ENCODE measurements around the gene NAB2.
A peak's percentile ranks its signal among the peaks of the same experiment; 100 is the strongest.

The NAB2 gene, protein sequence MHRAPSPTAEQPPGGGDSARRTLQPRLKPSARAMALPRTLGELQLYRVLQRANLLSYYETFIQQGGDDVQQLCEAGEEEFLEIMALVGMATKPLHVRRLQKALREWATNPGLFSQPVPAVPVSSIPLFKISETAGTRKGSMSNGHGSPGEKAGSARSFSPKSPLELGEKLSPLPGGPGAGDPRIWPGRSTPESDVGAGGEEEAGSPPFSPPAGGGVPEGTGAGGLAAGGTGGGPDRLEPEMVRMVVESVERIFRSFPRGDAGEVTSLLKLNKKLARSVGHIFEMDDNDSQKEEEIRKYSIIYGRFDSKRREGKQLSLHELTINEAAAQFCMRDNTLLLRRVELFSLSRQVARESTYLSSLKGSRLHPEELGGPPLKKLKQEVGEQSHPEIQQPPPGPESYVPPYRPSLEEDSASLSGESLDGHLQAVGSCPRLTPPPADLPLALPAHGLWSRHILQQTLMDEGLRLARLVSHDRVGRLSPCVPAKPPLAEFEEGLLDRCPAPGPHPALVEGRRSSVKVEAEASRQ

DNA sequence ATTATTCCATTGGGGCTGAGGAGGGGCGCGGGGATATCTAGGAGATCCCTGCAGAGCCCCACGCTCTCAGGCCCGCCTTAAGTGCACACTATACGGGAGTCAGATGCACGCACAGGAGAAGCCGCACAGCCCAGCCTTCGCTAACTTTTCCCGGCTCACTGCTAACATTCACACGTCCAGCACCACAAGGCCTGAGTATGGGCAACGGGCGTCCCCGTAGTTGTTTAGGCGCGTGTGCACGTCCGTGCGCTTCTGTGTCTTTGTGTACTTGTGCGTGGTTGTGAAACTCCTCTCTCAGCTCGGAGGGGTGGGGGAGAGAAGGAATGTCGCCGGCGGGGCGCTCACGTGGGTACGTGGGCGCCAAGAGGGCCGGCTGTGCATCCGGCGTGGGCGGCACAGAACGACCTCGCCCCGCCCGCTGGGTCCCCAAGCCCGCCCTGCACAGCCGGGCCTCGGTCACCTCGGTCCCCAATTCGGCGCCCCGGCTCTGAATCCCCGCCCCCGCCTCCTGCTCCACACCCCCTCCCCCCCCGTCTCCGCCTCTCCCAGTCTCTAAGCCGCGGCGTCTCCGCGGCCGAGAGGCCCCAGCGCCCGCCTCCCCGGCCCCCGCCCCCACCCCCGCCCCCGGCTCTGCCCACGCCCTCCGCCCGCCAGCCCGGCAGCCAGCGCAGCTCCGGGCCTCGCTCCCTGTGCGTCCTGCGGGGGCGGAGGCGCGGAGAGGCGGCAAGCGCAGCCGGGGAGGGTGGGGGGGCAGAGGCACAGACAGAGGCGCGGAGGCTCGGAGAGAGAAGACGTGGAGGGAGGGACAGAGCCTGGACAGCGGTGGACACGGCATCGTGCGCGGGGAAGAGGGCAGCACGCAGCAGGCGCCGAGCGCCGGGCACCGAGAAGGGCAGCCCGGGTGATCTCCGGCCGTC, at the start of gene NAB2:
Gene NAB2, plus strand, starts transcription at position 761 of the 917 bp plus-strand sequence. CDS start 158 bp downstream, outside the sequence.
- H3K4me3 Mint-ChIP-seq: peak within 1 kb of the TSS; percentile 93
- peak; percentile 47 for ATAC-seq
- peaks cover 34% of the 10 kb centered on the region for H3K36me3 Mint-ChIP-seq (ENCODE audit: low read depth)
- H3K9me3 Mint-ChIP-seq: no peaks in the 10 kb centered on the region
- peaks cover 70% of the 10 kb centered on the region for H3K4me1 Mint-ChIP-seq
- DNase-seq: peak; percentile 91
- H3K27me3 Mint-ChIP-seq: no peaks in the 10 kb centered on the region
- peak within 1 kb of the TSS; percentile 98 for H3K27ac Mint-ChIP-seq

DNA sequence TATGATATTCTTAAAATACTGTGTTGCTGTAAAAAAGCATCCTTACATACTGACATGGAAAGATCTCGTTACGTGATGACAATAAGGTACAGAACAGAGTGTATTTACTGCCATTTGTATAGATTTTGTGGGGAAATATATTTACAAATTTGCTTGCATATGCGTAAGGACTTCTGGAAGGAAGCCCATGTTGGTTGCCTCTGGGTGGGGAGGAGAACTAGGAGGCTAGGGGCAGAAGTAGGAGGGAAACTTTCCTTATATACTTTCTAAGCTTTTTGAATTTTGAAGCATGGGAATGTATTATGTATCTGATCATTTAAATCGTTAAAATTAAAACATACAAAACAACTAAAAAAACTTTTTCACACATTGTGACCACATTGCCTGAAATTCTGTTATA, 48.7 kb upstream of the NAB2 start:
- Mint-ChIP-seq H3K9me3 (no peaks in the 10 kb centered on the region), H3K27ac (no peak overlapping the region), H3K4me3 (no peak overlapping the region), H3K36me3 (ENCODE audit: low read depth) (no peaks in the 10 kb centered on the region), H3K27me3 (no peaks in the 10 kb centered on the region), H3K4me1 (peaks cover 6% of the 10 kb centered on the region)
- DNase-seq (no peak), ATAC-seq (no peak)

DNA sequence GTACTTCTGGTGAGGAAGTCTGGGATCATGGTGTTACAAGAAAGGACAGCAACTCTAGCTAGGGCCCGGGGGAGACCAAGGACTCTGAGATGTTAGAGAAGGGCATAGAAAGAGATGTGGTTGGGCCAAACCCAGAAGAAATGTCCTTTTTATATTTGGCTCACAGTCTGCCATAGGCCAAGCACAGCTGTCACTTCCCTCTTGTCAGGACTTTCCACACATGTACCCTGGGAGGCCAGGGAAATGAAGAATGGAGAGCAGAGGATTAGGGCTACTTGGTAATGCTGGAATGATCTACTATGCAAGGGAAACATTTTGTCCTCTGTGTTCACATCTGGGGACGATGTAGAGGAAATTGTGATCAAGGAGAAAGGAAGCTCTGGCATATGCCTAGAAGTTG, 48.2 kb upstream of the NAB2 start:
- no peaks in the 10 kb centered on the region for H3K27me3 Mint-ChIP-seq

DNA sequence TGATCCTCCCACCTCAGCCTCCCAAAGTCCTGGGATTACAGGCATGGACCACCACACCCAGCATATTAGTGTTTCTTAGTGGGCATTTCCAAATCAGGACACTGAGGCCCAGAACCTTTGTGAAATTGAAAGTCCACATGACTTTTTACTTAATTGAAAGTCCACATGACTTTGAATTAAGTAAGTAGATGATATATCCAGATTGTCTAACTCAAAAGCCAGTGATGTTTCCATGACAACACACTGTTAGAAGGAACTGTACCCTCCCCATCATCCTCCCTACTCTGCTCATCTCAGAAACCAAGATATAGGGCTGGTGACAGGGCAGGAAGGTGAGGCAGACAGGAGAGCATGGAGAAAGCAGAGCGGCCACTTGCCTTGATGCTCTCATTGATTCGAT, 46.2 kb upstream of the NAB2 start:
- peaks cover 30% of the 10 kb centered on the region for H3K4me1 Mint-ChIP-seq
- no peaks in the 10 kb centered on the region for H3K36me3 Mint-ChIP-seq (ENCODE audit: low read depth)
- no peak for ATAC-seq
- H3K9me3 Mint-ChIP-seq: no peaks in the 10 kb centered on the region
- H3K27me3 Mint-ChIP-seq: no peaks in the 10 kb centered on the region
- DNase-seq: no peak
- H3K27ac Mint-ChIP-seq: no peak overlapping the region
- no peak overlapping the region for H3K4me3 Mint-ChIP-seq

More for the DNA sequence above, 48.2 kb upstream of the NAB2 start:
- no peak overlapping the region for H3K4me3 Mint-ChIP-seq
- ATAC-seq (no peak), DNase-seq (no peak)
- no peaks in the 10 kb centered on the region for H3K36me3 Mint-ChIP-seq (ENCODE audit: low read depth)
- no peak overlapping the region for H3K27ac Mint-ChIP-seq
- H3K4me1 Mint-ChIP-seq: peaks cover 11% of the 10 kb centered on the region
- no peaks in the 10 kb centered on the region for H3K9me3 Mint-ChIP-seq

DNA sequence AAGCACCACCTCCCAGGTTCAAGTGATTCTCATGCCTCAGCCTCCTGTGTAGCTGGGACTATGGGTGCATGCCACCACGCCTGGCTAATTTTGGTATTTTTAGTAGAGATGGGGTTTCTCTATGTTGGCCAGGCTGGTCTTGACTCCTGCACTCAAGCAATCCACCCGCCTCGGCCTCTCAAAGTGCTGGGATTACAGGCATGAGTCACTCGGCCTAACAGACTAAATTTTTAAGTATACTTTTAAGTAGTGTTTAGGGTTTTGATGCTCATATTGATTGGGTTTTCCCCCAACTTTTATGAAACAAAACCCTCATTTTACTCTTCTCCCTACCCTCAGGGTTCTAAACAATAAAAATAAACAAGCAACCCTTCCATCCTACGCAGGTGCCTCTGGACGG, 44.4 kb upstream of the NAB2 start:
- H3K9me3 Mint-ChIP-seq: no peaks in the 10 kb centered on the region
- no peaks in the 10 kb centered on the region for H3K36me3 Mint-ChIP-seq (ENCODE audit: low read depth)
- DNase-seq (no peak), ATAC-seq (no peak)
- no peak overlapping the region for H3K27ac Mint-ChIP-seq
- peaks cover 46% of the 10 kb centered on the region for H3K4me1 Mint-ChIP-seq
- H3K4me3 Mint-ChIP-seq: no peak overlapping the region
- no peaks in the 10 kb centered on the region for H3K27me3 Mint-ChIP-seq

DNA sequence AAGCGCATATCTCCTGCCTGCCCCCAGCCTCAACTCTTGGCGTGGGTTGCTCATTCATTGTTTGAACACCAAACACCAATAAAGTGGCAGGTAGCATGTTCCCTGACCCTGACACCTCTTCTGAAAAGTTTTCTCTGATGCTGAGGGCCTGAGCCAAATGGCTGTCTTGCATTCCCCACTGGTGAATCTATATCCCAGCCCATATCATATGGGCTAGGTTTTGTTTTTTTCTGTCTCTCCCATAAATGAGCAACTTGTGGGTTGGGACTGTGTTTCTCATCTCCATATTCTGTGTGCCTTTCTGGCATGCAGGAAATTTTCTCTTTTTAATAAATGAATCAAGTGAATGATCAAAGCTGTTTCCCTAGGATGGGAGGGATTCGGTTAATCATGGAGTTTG, 44.0 kb upstream of the NAB2 start:
- no peak overlapping the region for H3K27ac Mint-ChIP-seq
- ATAC-seq: no peak
- no peaks in the 10 kb centered on the region for H3K9me3 Mint-ChIP-seq
- no peak overlapping the region for H3K4me3 Mint-ChIP-seq
- no peak for DNase-seq
- peaks cover 46% of the 10 kb centered on the region for H3K4me1 Mint-ChIP-seq
- no peaks in the 10 kb centered on the region for H3K27me3 Mint-ChIP-seq
- no peaks in the 10 kb centered on the region for H3K36me3 Mint-ChIP-seq (ENCODE audit: low read depth)

DNA sequence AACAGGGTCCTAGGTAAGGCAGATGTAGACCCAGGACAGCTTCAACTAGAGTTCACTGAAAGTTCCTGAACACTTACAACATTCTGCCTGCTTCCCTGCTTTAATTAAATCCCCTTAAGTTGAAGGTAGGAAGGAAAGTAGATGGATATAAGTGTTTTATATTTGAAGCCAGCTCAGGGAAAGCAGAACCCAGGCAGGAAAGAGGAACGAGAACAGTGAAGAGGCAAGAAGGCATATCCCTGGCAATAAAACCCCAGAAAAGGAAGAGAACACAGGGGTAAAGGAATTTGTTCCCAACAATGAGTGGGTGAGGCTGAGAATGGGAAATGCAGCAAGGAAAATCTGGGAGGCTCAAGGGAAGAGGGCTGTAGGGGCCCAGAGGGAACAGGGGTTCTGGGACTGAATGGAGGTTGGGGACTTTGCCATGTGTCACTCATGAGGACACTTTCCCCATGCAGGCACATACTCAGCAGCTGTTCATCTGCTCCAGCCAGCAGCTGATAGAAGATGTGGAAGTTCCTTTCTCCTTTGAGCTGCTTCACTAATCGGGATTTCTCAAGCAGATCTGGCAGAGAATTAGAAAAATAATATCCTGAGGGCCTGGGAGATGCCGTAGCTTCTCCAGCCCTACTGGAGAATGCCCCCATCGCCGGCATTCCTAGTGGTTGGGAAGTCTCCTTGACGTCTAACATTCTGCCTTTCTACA, 42.7 kb upstream of the NAB2 start:
- peaks cover 50% of the 10 kb centered on the region for H3K4me1 Mint-ChIP-seq
- no peak for DNase-seq
- no peak overlapping the region for H3K4me3 Mint-ChIP-seq
- no peak for ATAC-seq
- no peaks in the 10 kb centered on the region for H3K27me3 Mint-ChIP-seq
- H3K9me3 Mint-ChIP-seq: no peaks in the 10 kb centered on the region
- H3K27ac Mint-ChIP-seq: peak overlapping the region; percentile 81
- H3K36me3 Mint-ChIP-seq (ENCODE audit: low read depth): no peaks in the 10 kb centered on the region

DNA sequence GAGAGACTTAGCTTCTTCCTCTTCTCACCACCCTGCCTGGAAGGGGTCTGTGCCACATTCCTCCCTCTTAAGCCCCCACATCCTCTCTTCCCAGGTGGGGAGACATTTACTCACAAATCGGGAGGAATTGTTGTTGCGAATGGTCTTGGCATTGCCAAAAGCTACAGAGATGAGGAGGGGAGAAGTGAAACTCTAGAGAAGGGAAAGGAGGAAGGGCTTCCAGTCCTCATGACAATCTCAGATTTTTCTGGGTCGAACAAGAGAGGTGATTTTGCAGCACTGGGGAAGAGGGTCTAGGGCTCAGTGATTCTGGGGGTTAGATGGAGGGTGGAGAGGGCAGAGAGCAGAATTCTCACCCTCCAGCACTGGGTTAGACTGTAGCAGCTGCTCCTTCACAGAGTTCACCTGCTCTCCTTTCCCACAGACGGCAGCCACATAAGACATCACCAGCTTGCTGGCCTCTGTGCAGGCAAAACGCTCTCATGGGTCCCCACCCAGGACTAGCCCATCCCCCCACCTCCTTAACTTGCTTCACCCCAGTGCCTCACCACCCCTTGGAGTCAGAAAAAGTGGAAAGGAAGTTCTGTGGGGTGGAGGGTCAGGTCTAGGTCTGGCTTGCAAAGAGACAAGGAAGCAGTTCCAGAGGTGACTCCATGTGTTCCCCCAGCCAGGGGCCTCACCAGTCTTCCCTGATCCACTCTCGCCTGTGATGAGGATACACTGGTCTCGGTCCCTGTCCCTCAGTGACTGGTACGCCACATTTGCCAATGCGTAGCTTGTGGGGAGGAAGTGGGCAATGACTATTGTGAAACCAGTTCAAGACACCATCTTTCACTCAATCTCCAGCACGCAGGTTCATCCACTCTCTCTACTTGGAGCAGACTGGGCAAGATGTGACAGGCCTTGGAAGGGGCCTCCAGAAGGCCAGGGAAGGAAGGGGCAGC, 41.7 kb upstream of the NAB2 start:
- ATAC-seq: peak; percentile 93
- H3K27ac Mint-ChIP-seq: peak overlapping the region; percentile 81
- peaks cover 55% of the 10 kb centered on the region for H3K4me1 Mint-ChIP-seq
- H3K4me3 Mint-ChIP-seq: peak overlapping the region; percentile 5
- H3K27me3 Mint-ChIP-seq: no peaks in the 10 kb centered on the region
- H3K36me3 Mint-ChIP-seq (ENCODE audit: low read depth): no peaks in the 10 kb centered on the region
- H3K9me3 Mint-ChIP-seq: no peaks in the 10 kb centered on the region
- peak; percentile 70 for DNase-seq

DNA sequence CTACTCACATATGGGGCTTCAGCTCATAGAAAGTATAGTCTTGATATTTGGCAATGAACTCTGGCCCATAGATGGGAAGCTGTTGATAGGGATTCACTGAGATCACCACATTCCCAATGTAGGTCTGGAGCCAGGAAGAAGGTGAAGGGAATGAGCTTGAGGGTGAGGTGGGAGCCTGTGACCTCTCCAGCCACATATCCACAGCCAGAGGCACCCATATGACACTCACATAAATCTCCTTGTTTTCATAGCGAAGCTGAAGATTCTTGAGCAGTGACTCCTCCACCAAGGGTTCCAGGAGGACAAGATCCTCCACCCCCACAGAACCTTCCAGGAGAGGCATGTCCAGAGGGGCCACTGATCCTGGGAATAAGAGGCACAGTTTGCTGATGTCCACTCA, 40.9 kb upstream of the NAB2 start:
- no peak for ATAC-seq

DNA sequence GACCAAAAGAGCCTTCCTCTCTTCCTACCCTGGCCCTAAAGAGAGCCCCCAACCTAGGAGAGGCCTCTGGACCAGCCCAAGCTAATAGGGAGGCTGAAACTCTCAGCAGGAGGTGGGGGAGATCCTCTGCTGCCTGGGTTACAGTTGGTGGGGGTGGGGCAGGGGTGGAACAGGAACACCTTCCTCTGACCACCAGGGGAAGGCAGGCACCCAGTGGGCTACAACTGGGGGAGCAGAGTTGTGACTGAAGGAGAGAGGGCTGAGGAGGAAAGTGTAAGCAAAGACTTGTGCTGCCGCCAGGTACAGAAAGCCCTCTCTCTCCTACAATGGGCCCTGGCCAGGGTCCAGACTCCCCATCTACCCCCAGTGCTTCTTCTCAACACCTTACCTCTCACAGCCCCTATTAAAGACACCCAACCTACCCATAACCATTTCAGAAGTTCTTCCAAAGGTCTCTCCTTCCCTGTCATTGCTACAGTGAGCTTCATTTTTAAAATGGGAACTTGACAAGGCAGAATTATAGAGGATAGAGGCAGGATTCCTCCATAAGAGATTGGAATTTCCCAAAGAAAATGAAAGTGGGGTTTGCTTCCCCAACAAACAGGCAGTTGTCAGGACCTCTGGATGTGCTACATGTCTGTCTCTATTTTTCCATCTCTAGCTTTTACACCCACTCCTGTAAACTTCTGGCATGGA, 40.3 kb upstream of the NAB2 start:
- DNase-seq (no peak), ATAC-seq (no peak)
- Mint-ChIP-seq H3K27me3 (no peaks in the 10 kb centered on the region), H3K9me3 (no peaks in the 10 kb centered on the region), H3K27ac (peak overlapping the region; percentile 45), H3K36me3 (ENCODE audit: low read depth) (peaks cover 8% of the 10 kb centered on the region), H3K4me3 (no peak overlapping the region), H3K4me1 (peaks cover 55% of the 10 kb centered on the region)

More for the DNA sequence above, 40.9 kb upstream of the NAB2 start:
- Mint-ChIP-seq H3K36me3 (ENCODE audit: low read depth) (peaks cover 2% of the 10 kb centered on the region), H3K4me1 (peaks cover 55% of the 10 kb centered on the region), H3K4me3 (no peak overlapping the region), H3K27ac (peak overlapping the region; percentile 81), H3K9me3 (no peaks in the 10 kb centered on the region), H3K27me3 (no peaks in the 10 kb centered on the region)
- no peak for DNase-seq

DNA sequence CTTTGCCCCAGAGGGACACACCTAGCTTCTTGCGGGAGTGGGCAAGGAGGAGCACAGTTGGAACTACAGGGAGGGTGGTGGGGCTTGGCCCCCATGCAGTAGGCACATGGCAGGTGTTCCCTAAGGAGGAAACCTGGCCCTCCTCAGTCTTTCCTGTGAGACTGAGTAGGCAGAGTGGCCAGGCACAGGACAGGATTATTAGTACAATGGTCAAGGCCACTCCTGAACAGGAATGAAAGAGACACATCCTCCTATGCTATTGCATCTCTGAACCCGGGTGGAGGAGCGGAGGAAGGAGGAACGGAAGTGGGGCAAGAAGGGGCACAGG, 39.8 kb upstream of the NAB2 start:
- H3K27ac Mint-ChIP-seq: no peak overlapping the region
- DNase-seq (no peak), ATAC-seq (no peak)
- H3K27me3 Mint-ChIP-seq: no peaks in the 10 kb centered on the region
- H3K36me3 Mint-ChIP-seq (ENCODE audit: low read depth): peaks cover 13% of the 10 kb centered on the region
- H3K9me3 Mint-ChIP-seq: no peaks in the 10 kb centered on the region
- no peak overlapping the region for H3K4me3 Mint-ChIP-seq
- peaks cover 55% of the 10 kb centered on the region for H3K4me1 Mint-ChIP-seq

DNA sequence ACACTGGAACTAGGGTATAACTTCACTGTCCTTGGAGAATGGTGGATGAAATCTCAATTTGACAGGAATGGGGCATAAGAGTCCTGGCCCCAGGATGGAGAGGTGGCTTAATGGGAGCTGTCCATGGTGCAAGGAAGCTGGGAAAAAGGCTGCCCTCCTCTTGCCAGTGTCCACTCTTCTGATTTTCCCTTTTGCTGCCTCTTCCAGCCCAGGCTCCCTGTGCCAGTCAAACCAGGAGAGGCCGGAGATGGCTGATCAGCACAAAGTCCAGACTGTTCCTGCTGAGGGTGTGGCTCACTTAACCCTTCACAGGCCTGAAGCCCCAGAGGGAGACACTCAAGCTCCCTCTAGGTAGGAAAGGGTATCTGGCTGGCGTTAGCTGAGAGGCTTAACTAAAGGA, 39.0 kb upstream of the NAB2 start, which contains the start of gene MYO1A:
Gene MYO1A, minus strand, starts transcription at position 240 of the 400 bp plus-strand sequence. CDS start 1,806 bp downstream, outside the sequence.
- DNase-seq (no peak), ATAC-seq (no peak)
- H3K27ac Mint-ChIP-seq: no peak within 1 kb of the TSS
- no peaks in the 10 kb centered on the region for H3K27me3 Mint-ChIP-seq
- H3K4me3 Mint-ChIP-seq: no peak within 1 kb of the TSS
- H3K9me3 Mint-ChIP-seq: no peaks in the 10 kb centered on the region
- peaks cover 16% of the 10 kb centered on the region for H3K36me3 Mint-ChIP-seq (ENCODE audit: low read depth)
- peaks cover 53% of the 10 kb centered on the region for H3K4me1 Mint-ChIP-seq

DNA sequence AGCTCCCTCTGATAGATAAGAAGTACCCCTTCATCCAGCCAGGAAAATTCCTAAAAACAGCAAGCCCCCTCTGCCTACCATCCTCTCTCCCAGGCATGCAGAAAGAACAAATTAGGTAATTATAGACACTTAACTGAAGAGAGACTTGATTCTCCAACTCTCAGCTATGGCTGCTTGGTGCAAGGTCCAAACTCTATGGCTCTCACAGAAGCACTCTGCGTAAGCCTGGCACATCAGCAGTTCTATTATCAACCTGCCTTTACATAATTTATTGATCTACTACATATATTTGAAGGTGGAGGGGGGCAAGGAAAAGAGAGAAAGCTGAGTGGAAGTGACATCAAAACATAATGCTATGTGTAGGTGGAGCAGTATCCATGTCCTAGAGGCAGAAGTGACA, 37.9 kb upstream of the NAB2 start:
- no peak for ATAC-seq
- Mint-ChIP-seq H3K4me3 (no peak overlapping the region), H3K27ac (no peak overlapping the region), H3K4me1 (peaks cover 46% of the 10 kb centered on the region), H3K9me3 (no peaks in the 10 kb centered on the region), H3K27me3 (no peaks in the 10 kb centered on the region), H3K36me3 (ENCODE audit: low read depth) (peaks cover 23% of the 10 kb centered on the region)
- DNase-seq: no peak

Measured in activated naive CD8-positive, alpha-beta T cell treated with anti-CD3 and anti-CD28 coated beads, Interleukin-2, amount 50 U/mL, for 24 hours (primary cell).